H9 (cell line): ENCODE measurements around the gene DLG2. TPM values are rescaled to one million over a fixed set of nuclear protein-coding genes. Genes with fewer than 3 reads are reported as not detected.

Source experiments
- DNase-seq: peaks from one replicate; pipeline ENCODE4 v3.0.0-alpha.2; 2017
- H2AFZ ChIP-seq: one replicate; pipeline ENCODE4 v1.6.1; 2013; ENCODE audit warnings: mild to moderate bottlenecking, low read length, control low read depth, moderate library complexity
- H2AK5ac ChIP-seq: 2 replicates; pipeline ENCODE4 v1.6.1; 2013; ENCODE audit warnings: low read length, control low read depth, mixed read lengths; ENCODE audit not compliant: insufficient read length
- H2BK120ac ChIP-seq: one replicate; pipeline ENCODE4 v1.6.1; 2013; ENCODE audit warnings: low read depth, mild to moderate bottlenecking, low read length, control low read depth, inconsistent platforms; ENCODE audit not compliant: poor library complexity, severe bottlenecking
- H2BK12ac ChIP-seq: 2 replicates; pipeline ENCODE4 v1.6.1; 2013; ENCODE audit warnings: low read length, control low read depth, mixed read lengths, low read depth; ENCODE audit not compliant: insufficient read length
- H2BK15ac ChIP-seq: 2 replicates; pipeline ENCODE4 v1.6.1; 2013; ENCODE audit warnings: low read depth, low read length, control low read depth
- H2BK20ac ChIP-seq: one replicate; pipeline ENCODE4 v1.6.1; 2013; ENCODE audit warnings: low read depth, mild to moderate bottlenecking, low read length, control low read depth, inconsistent platforms; ENCODE audit not compliant: poor library complexity, severe bottlenecking
- H2BK5ac ChIP-seq: 2 replicates; pipeline ENCODE4 v1.6.1; 2013; ENCODE audit warnings: low read length, control low read depth, mixed read lengths; ENCODE audit not compliant: insufficient read length
- H3K14ac ChIP-seq: 2 replicates; pipeline ENCODE4 v1.6.1; 2013; ENCODE audit warnings: low read length, control low read depth; ENCODE audit not compliant: insufficient read depth
- H3K18ac ChIP-seq: 2 replicates; pipeline ENCODE4 v1.6.1; 2013; ENCODE audit warnings: low read depth, mild to moderate bottlenecking, mixed read lengths, low read length, control low read depth; ENCODE audit not compliant: insufficient read length
- H3K23ac ChIP-seq: 2 replicates; pipeline ENCODE4 v1.6.1; 2013; ENCODE audit warnings: low read length, control low read depth, mixed read lengths, low read depth; ENCODE audit not compliant: insufficient read length
- H3K23me2 ChIP-seq: 2 replicates; pipeline ENCODE4 v1.6.1; 2013; ENCODE audit warnings: low read depth, mild to moderate bottlenecking, mixed read lengths, low read length, control low read depth; ENCODE audit not compliant: insufficient read length, poor library complexity, severe bottlenecking
- H3K27ac ChIP-seq: 2 replicates; pipeline ENCODE4 v1.5.1; 2013; ENCODE audit warnings: low read length, control low read depth, mixed read lengths, low read depth; ENCODE audit not compliant: insufficient read length
- H3K27me3 ChIP-seq: 2 replicates; pipeline ENCODE4 v1.6.1; 2013; ENCODE audit warnings: low read length, control low read depth, inconsistent platforms; ENCODE audit not compliant: insufficient read depth
- H3K4ac ChIP-seq: 2 replicates; pipeline ENCODE4 v1.6.1; 2013; ENCODE audit warnings: low read depth, mild to moderate bottlenecking, control low read depth, inconsistent platforms, low read length, moderate library complexity
- H3K4me1 ChIP-seq: 2 replicates; pipeline ENCODE4 v1.6.1; 2013; ENCODE audit warnings: low read length, control low read depth, inconsistent platforms; ENCODE audit not compliant: insufficient read depth
- H3K4me2 ChIP-seq: 2 replicates; pipeline ENCODE4 v1.6.1; 2013; ENCODE audit warnings: low read length, control low read depth, mixed read lengths; ENCODE audit not compliant: insufficient read length, insufficient read depth
- H3K56ac ChIP-seq: 2 replicates; pipeline ENCODE4 v1.6.1; 2013; ENCODE audit warnings: low read depth, mild to moderate bottlenecking, mixed read lengths, low read length, control low read depth; ENCODE audit not compliant: insufficient read length
- H3K79me1 ChIP-seq: 2 replicates; pipeline ENCODE4 v1.6.1; 2013; ENCODE audit warnings: low read depth, mild to moderate bottlenecking, moderate library complexity, low read length, control low read depth, inconsistent platforms; ENCODE audit not compliant: insufficient read depth, poor library complexity, severe bottlenecking
- H3K79me2 ChIP-seq: 2 replicates; pipeline ENCODE4 v1.6.1; 2013; ENCODE audit warnings: low read length, control low read depth, inconsistent platforms; ENCODE audit not compliant: insufficient read depth
- H3K9ac ChIP-seq: 2 replicates; pipeline ENCODE4 v1.6.1; 2013; ENCODE audit warnings: low read length, control low read depth, mixed read lengths; ENCODE audit not compliant: insufficient read length; ENCODE audit errors: extremely low read depth
- H3K9me3 ChIP-seq: one replicate; pipeline ENCODE4 v1.6.1; 2013; ENCODE audit warnings: low read depth, low read length, inconsistent platforms; ENCODE audit not compliant: control insufficient read depth
- H3T11ph ChIP-seq: one replicate; pipeline ENCODE4 v1.6.1; 2013; ENCODE audit warnings: mild to moderate bottlenecking, low read length, control low read depth, inconsistent platforms
- H4K20me1 ChIP-seq: one replicate; pipeline ENCODE4 v1.6.1; 2013; ENCODE audit not compliant: control insufficient read depth, insufficient read length, insufficient read depth
- H4K5ac ChIP-seq: 2 replicates; pipeline ENCODE4 v1.6.1; 2013; ENCODE audit warnings: low read depth, mild to moderate bottlenecking, mixed read lengths, low read length, control low read depth; ENCODE audit not compliant: insufficient read length
- H4K8ac ChIP-seq: replicated peaks from 2 replicates; pipeline ENCODE4 v1.6.1; 2013; ENCODE audit warnings: low read length, control low read depth, mixed read lengths, low read depth; ENCODE audit not compliant: insufficient read length
- H4K91ac ChIP-seq: 2 replicates; pipeline ENCODE4 v1.6.1; 2013; ENCODE audit warnings: low read depth, mild to moderate bottlenecking, moderate library complexity, mixed read lengths, low read length, control low read depth; ENCODE audit not compliant: insufficient read length
- H3K27ac Mint-ChIP-seq, 3 experiments: 2 replicates in 2 of 3; 3 replicates in 1 of 3; pipeline ENCODE4 v1.8.0; 2020 to 2021; ENCODE audit warnings: mixed read lengths in 3 of 3, mild to moderate bottlenecking in 1 of 3, moderate library complexity in 1 of 3
- H3K27me3 Mint-ChIP-seq: 2 replicates; pipeline ENCODE4 v1.8.0; 2021; ENCODE audit warnings: low read depth, mild to moderate bottlenecking, moderate library complexity, mixed read lengths
- H3K36me3 Mint-ChIP-seq, 3 experiments: 2 replicates in 2 of 3; 3 replicates in 1 of 3; pipeline ENCODE4 v1.8.0; 2020 to 2021; ENCODE audit warnings: low read depth in 3 of 3, mixed read lengths in 3 of 3; ENCODE audit not compliant: insufficient read depth in 1 of 3
- H3K4me1 Mint-ChIP-seq, 2 experiments: 2 replicates each; pipeline ENCODE4 v1.8.0; 2020; ENCODE audit warnings: mixed read lengths in 2 of 2
- H3K4me3 Mint-ChIP-seq, 2 experiments: 2 replicates in 1 of 2; 3 replicates in 1 of 2; pipeline ENCODE4 v1.8.0; 2020 to 2021; ENCODE audit warnings: mild to moderate bottlenecking in 2 of 2, mixed read lengths in 2 of 2, moderate library complexity in 1 of 2
- H3K9me3 Mint-ChIP-seq, 2 experiments: 2 replicates in 1 of 2; 3 replicates in 1 of 2; pipeline ENCODE4 v1.8.0; 2020; ENCODE audit warnings: mild to moderate bottlenecking in 2 of 2, mixed read lengths in 2 of 2, moderate library complexity in 1 of 2
- total RNA-seq: library from RNA; stranded (reverse); gene quantifications from 2 replicates; pipeline ENCODE4 v1.2.1, GENCODE V29; 2021
- TF ChIP-seq, protein P1 (sequence below): fragments of 200-600 bp; sonication (generic); conservative IDR thresholded peaks from 3 replicates; pipeline ENCODE4 v1.8.0; 2021; ENCODE audit warnings: antibody characterized with exemption, mild to moderate bottlenecking

DLG2 gene
- total RNA-seq, 1 experiment from 2014 or later: 8.0 TPM

DNA sequence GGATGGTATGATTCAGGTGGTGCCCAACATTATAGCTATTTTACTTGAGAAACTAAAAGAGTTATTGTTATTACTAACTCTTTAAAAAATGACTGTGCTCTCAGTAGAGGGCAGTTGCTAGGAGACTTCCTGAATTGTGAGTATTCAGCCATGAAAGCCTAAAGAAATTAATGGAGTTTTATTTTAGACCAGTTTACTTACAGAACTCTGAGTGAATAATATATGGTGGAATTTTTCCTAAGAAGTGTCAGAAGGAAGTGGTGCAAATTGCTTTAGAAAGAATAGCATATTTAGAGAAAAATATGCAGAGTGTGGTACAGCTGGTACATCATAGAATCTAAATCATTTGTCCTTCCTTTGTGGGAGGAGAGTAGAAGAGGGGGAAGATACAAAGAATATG lies 1651.1 kb downstream of the DLG2 start:
- peaks cover 12 to 13% of the 10 kb centered on the region in 2 experiments for H3K4me1 Mint-ChIP-seq
- no peak overlapping the region for H3K27ac Mint-ChIP-seq
- Histone ChIP-seq H3K23me2 (no peaks in the 10 kb centered on the region), H3K9ac (no peak overlapping the region), H4K20me1 (no peaks in the 10 kb centered on the region), H3K27ac (no peak overlapping the region), H3T11ph (no peak overlapping the region), H3K14ac (no peak overlapping the region), H2BK5ac (no peak overlapping the region), H2BK120ac (no peak overlapping the region), H2BK20ac (no peak overlapping the region), H3K56ac (no peak overlapping the region), H3K18ac (no peak overlapping the region), H2AK5ac (no peak overlapping the region), H3K27me3 (no peaks in the 10 kb centered on the region), H4K5ac (no peak overlapping the region), H2AFZ (no peak overlapping the region), H3K23ac (no peak overlapping the region), H3K79me1 (no peaks in the 10 kb centered on the region), H3K4me1 (no peaks in the 10 kb centered on the region), H3K79me2 (no peaks in the 10 kb centered on the region), H4K91ac (no peak overlapping the region), H2BK15ac (no peak overlapping the region), H2BK12ac (no peak overlapping the region), H4K8ac (no peak overlapping the region), H3K4me2 (no peak overlapping the region), H3K4ac (no peak overlapping the region), H3K9me3 (no peaks in the 10 kb centered on the region)
- H3K27me3 Mint-ChIP-seq: no peaks in the 10 kb centered on the region
- no peak overlapping the region for H3K4me3 Mint-ChIP-seq
- H3K36me3 Mint-ChIP-seq: no peaks in the 10 kb centered on the region
- TF ChIP-seq, protein P1, sequence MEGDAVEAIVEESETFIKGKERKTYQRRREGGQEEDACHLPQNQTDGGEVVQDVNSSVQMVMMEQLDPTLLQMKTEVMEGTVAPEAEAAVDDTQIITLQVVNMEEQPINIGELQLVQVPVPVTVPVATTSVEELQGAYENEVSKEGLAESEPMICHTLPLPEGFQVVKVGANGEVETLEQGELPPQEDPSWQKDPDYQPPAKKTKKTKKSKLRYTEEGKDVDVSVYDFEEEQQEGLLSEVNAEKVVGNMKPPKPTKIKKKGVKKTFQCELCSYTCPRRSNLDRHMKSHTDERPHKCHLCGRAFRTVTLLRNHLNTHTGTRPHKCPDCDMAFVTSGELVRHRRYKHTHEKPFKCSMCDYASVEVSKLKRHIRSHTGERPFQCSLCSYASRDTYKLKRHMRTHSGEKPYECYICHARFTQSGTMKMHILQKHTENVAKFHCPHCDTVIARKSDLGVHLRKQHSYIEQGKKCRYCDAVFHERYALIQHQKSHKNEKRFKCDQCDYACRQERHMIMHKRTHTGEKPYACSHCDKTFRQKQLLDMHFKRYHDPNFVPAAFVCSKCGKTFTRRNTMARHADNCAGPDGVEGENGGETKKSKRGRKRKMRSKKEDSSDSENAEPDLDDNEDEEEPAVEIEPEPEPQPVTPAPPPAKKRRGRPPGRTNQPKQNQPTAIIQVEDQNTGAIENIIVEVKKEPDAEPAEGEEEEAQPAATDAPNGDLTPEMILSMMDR: no peak
- H3K9me3 Mint-ChIP-seq: no peaks in the 10 kb centered on the region
- no peak for DNase-seq
